HG02610 (cell line): ENCODE data around the gene UBE2L3.

Source experiments
- ATAC-seq: cut with Tn5 transposase; IDR thresholded peaks from one replicate; pipeline ENCODE4 v1.9.1; 2021; ENCODE audit warnings: mild to moderate bottlenecking, moderate library complexity; ENCODE audit not compliant: unreplicated experiment

Gene UBE2L3

DNA sequence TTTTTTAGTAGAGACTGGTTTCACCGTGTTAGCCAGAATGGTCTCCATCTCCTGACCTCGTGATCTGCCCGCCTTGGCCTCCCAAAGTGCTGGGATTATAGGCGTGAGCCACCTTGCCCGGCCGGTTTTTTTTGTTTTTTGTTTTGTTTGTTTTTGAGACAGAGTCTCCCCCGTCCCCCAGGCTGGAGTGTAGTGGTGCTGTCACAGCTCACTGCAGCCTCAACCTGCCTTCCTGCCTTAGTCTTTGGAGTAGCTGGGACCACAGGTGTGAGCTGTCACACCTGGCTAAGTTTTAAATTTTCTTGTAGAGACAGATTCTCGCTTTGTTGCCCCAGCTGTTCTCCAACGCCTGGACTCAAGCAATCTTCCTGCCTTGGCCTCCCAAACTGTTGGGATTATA lies 101.5 kb downstream of the UBE2L3 start:
- ATAC-seq: no peak

DNA sequence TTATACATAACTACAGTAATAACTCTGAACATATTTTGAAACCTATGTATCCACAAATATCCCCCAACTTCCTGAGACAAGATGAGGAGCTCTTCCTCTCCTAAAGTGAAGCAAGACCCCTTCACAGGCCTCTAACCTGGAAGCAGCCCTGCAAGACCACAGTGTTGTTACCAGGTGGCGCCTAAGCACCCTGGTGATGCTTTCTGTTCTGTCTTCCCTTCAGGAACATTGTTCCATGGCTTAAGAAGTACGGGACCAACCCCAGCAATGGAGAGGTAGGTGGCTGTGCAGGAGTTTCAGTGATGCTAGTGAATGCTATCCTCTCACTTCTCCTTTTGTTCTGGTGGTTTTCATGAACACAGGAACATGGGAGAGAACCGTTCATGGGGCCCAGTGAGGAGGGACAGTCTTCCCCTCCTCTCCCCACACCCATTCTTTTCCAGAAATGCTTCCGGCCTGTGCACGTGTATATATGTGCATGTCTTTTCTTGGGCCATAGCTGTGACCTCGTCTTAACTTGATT lies 104.7 kb downstream of the UBE2L3 start:
- no peak for ATAC-seq
